GM12865 (cell line): ENCODE measurements around the gene CDRT4.
"Not testable (repeated sequence)": the region's sequence is repeated elsewhere in the genome, so short reads cannot be mapped to it uniquely, and the experiment has no call there.

Experiments
- DNase-seq: peaks from one replicate; pipeline ENCODE4 v3.0.0; 2010; ENCODE audit warnings: low read depth
- H3K4me3 ChIP-seq: 2 replicates; pipeline ENCODE4 v1.5.1; 2011; ENCODE audit warnings: mild to moderate bottlenecking, low read depth, low read length, control low read depth
- CTCF ChIP-seq: IDR thresholded peaks from 2 replicates; pipeline ENCODE4 v1.5.1; 2011; ENCODE audit warnings: low read length, control low read depth, low read depth, inconsistent platforms; ENCODE audit not compliant: insufficient read depth; ENCODE audit errors: missing control alignments

The CDRT4 gene

GRCh38 chr17:15510361-15510760, 42.9 kb upstream of the CDRT4 start:
- TF ChIP-seq CTCF: no peak
- H3K4me3 ChIP-seq: no peak overlapping the region
- DNase-seq: no peak

- H3K4me3 ChIP-seq: no peak overlapping the region
- DNase-seq: no peak
- TF ChIP-seq CTCF: no peak
Observed at GRCh38 chr17:15509095-15509494, 41.7 kb upstream of the CDRT4 start.

GRCh38 chr17:15508466-15508865, 41.0 kb upstream of the CDRT4 start:
- no peak for DNase-seq
- no peak overlapping the region for H3K4me3 ChIP-seq
- TF ChIP-seq CTCF: no peak

GRCh38 chr17:15507896-15508295, 40.5 kb upstream of the CDRT4 start:
- DNase-seq: no peak
- TF ChIP-seq CTCF: no peak
- H3K4me3 ChIP-seq: no peak overlapping the region

GRCh38 chr17:15507001-15507400, 39.6 kb upstream of the CDRT4 start:
- H3K4me3 ChIP-seq: no peak overlapping the region
- DNase-seq: no peak
- no peak for TF ChIP-seq CTCF

GRCh38 chr17:15505708-15506107, 38.3 kb upstream of the CDRT4 start:
- not testable (repeated sequence) for H3K4me3 ChIP-seq, DNase-seq

- DNase-seq: no peak
- TF ChIP-seq CTCF: no peak
- no peak overlapping the region for H3K4me3 ChIP-seq
Observed at GRCh38 chr17:15503731-15504130, 36.3 kb upstream of the CDRT4 start.

GRCh38 chr17:15502369-15503112, 35.1 kb upstream of the CDRT4 start:
- peak; percentile 77 for TF ChIP-seq CTCF
- peak; percentile 60 for DNase-seq
- H3K4me3 ChIP-seq: no peak overlapping the region
